Karpas-422 (cell line): ENCODE data around the gene PHKA2. TPM values are rescaled to one million over a fixed set of nuclear protein-coding genes. Genes with fewer than 3 reads are reported as not detected.

Experiments
- DNase-seq: peaks from one replicate; pipeline ENCODE4 v3.0.0-alpha.2; 2015
- H2AFZ ChIP-seq: fragments of 200-600 bp; sonication (generic); 2 replicates; pipeline ENCODE4 v1.6.1; 2014; ENCODE audit warnings: antibody characterized with exemption, low read length, mixed read lengths
- H3K27ac ChIP-seq: fragments of 200-600 bp; sonication (generic); 2 replicates; pipeline ENCODE4 v1.5.1; 2014; ENCODE audit warnings: mild to moderate bottlenecking, low read length, moderate library complexity
- H3K27me3 ChIP-seq: fragments of 200-600 bp; sonication (generic); 2 replicates; pipeline ENCODE4 v1.6.1; 2014; ENCODE audit warnings: low read length, mixed read lengths
- H3K36me3 ChIP-seq: fragments of 200-600 bp; sonication (generic); 2 replicates; pipeline ENCODE4 v1.6.1; 2014; ENCODE audit warnings: low read length, mixed read lengths; ENCODE audit not compliant: insufficient read depth
- H3K4me1 ChIP-seq: fragments of 200-600 bp; sonication (generic); 2 replicates; pipeline ENCODE4 v1.6.1; 2014; ENCODE audit warnings: mild to moderate bottlenecking, low read length, mixed read lengths
- H3K4me2 ChIP-seq: fragments of 200-600 bp; sonication (generic); 2 replicates; pipeline ENCODE4 v1.6.1; 2014; ENCODE audit warnings: low read length, low read depth, mild to moderate bottlenecking; ENCODE audit not compliant: poor library complexity, severe bottlenecking
- H3K4me3 ChIP-seq: fragments of 200-600 bp; sonication (generic); 2 replicates; pipeline ENCODE4 v1.5.1; 2014; ENCODE audit warnings: mild to moderate bottlenecking, antibody characterized with exemption, low read length, mixed read lengths
- H3K79me2 ChIP-seq: fragments of 200-600 bp; sonication (generic); 2 replicates; pipeline ENCODE4 v1.6.1; 2014; ENCODE audit warnings: mild to moderate bottlenecking, low read length, mixed read lengths
- H3K9ac ChIP-seq: fragments of 200-600 bp; sonication (generic); 2 replicates; pipeline ENCODE4 v1.6.0; 2014; ENCODE audit warnings: low read length
- H3K9me2 ChIP-seq: fragments of 200-600 bp; sonication (generic), shearing (Covaris generic); replicated peaks from 2 replicates; pipeline ENCODE4 v1.6.0; 2014; ENCODE audit warnings: mild to moderate bottlenecking, low read length, moderate library complexity; ENCODE audit not compliant: insufficient read depth
- H3K9me3 ChIP-seq: fragments of 300-700, 200-600 bp; sonication (generic); 2 replicates; pipeline ENCODE4 v1.6.1; 2014; ENCODE audit warnings: low read length, mixed read lengths
- H4K20me1 ChIP-seq: fragments of 200-600 bp; sonication (generic); 2 replicates; pipeline ENCODE4 v1.6.1; 2014; ENCODE audit warnings: mild to moderate bottlenecking, antibody characterized with exemption, low read length, low read depth; ENCODE audit not compliant: insufficient read depth
- total RNA-seq: library from RNA; depleted of rRNA; stranded (reverse); fragments of >200 nt; shearing (Covaris generic); gene quantifications from 2 replicates; pipeline ENCODE4 v1.2.3, GENCODE V29; 2014; ENCODE audit warnings: low replicate concordance

PHKA2 gene
- total RNA-seq, 1 experiment from 2014 or later = 50.7 TPM

DNA sequence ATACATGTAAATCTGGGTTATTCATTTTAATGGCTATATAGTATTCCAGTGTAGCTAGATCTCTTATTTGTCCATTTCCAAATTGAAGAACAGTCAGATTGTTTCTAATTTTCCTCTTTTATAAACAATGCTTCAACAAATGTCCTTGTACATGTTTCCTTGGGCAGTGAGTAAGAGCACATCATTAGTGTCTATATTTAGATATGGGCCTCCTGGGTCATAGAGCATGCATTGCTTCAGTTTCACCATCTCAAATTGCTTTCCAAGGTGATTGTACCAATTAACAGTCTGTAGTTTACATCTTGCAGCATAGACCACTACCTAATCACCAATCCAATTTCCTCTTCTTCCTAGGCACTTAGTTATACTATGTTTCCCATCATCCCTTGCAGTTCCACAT is 13.4 kb downstream of the PHKA2 start:
- Histone ChIP-seq H3K4me1 (peaks cover 41% of the 10 kb centered on the region), H3K27me3 (no peaks in the 10 kb centered on the region), H3K9ac (no peak overlapping the region), H3K4me3 (no peak overlapping the region), H3K9me3 (no peaks in the 10 kb centered on the region), H3K4me2 (no peak overlapping the region), H3K27ac (no peak overlapping the region), H2AFZ (no peak overlapping the region), H4K20me1 (no peaks in the 10 kb centered on the region), H3K36me3 (no peaks in the 10 kb centered on the region), H3K9me2 (no peaks in the 10 kb centered on the region), H3K79me2 (peaks cover 83% of the 10 kb centered on the region)
- no peak for DNase-seq

DNA sequence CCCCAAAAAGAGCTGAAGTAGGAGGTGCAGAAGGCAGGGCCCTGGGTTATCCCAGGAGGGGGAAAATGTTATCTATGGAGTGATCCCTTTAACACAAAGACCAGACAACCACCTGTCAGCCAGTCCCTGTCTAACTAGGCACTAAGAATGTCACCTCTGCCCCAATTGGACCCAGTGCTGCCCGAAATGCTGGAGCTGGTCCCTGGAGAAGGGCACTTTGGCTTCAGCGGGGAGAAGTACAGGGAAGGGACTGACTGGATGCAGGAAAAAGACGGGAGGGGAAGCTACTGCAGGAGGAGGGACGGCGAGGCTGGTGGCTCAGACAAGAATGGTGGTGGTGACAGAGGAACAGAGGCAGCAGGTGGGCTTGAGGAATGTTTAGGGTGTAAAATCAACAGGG is 17.3 kb downstream of the PHKA2 start:
- no peak for DNase-seq
- Histone ChIP-seq H3K36me3 (no peaks in the 10 kb centered on the region), H3K27ac (no peak overlapping the region), H3K9me2 (no peaks in the 10 kb centered on the region), H3K9me3 (no peaks in the 10 kb centered on the region), H3K4me2 (no peak overlapping the region), H3K4me3 (no peak overlapping the region), H3K27me3 (no peaks in the 10 kb centered on the region), H4K20me1 (no peaks in the 10 kb centered on the region), H3K79me2 (peaks cover 95% of the 10 kb centered on the region), H3K4me1 (peaks cover 36% of the 10 kb centered on the region), H3K9ac (no peak overlapping the region), H2AFZ (no peak overlapping the region)

GRCh38 chrX:18964901-18965300 is 19.0 kb downstream of the PHKA2 start:
- Histone ChIP-seq H3K79me2 (peaks cover 93% of the 10 kb centered on the region), H3K36me3 (no peaks in the 10 kb centered on the region), H3K9me3 (no peaks in the 10 kb centered on the region), H3K4me1 (peaks cover 34% of the 10 kb centered on the region), H3K4me2 (no peak overlapping the region), H3K9me2 (no peaks in the 10 kb centered on the region), H3K27ac (no peak overlapping the region), H3K4me3 (no peak overlapping the region), H2AFZ (no peak overlapping the region), H3K27me3 (no peaks in the 10 kb centered on the region), H3K9ac (no peak overlapping the region), H4K20me1 (no peaks in the 10 kb centered on the region)
- DNase-seq = no peak

GRCh38 chrX:18964026-18964425 is 19.9 kb downstream of the PHKA2 start:
- DNase-seq = no peak
- no peak overlapping the region for H2AFZ ChIP-seq
- no peaks in the 10 kb centered on the region for H3K36me3 ChIP-seq
- H3K4me2 ChIP-seq = no peak overlapping the region
- peaks cover 93% of the 10 kb centered on the region for H3K79me2 ChIP-seq
- H3K9me2 ChIP-seq = no peaks in the 10 kb centered on the region
- H3K9me3 ChIP-seq = no peaks in the 10 kb centered on the region
- no peak overlapping the region for H3K4me3 ChIP-seq
- H4K20me1 ChIP-seq = no peaks in the 10 kb centered on the region
- no peak overlapping the region for H3K27ac ChIP-seq
- no peak overlapping the region for H3K9ac ChIP-seq
- peaks cover 34% of the 10 kb centered on the region for H3K4me1 ChIP-seq
- no peaks in the 10 kb centered on the region for H3K27me3 ChIP-seq

- Histone ChIP-seq H3K79me2 (peaks cover 86% of the 10 kb centered on the region), H3K27ac (no peak overlapping the region), H3K4me3 (no peak overlapping the region), H4K20me1 (no peaks in the 10 kb centered on the region), H2AFZ (no peak overlapping the region), H3K9me2 (no peaks in the 10 kb centered on the region), H3K4me2 (no peak overlapping the region), H3K36me3 (no peaks in the 10 kb centered on the region), H3K4me1 (peaks cover 34% of the 10 kb centered on the region), H3K9me3 (no peaks in the 10 kb centered on the region), H3K27me3 (no peaks in the 10 kb centered on the region), H3K9ac (no peak overlapping the region)
- no peak for DNase-seq
Observed at GRCh38 chrX:18962329-18962728, 21.6 kb downstream of the PHKA2 start.

- Histone ChIP-seq H3K9ac (no peak overlapping the region), H3K4me1 (peaks cover 34% of the 10 kb centered on the region), H3K4me3 (no peak overlapping the region), H3K36me3 (no peaks in the 10 kb centered on the region), H4K20me1 (no peaks in the 10 kb centered on the region), H2AFZ (no peak overlapping the region), H3K79me2 (peaks cover 84% of the 10 kb centered on the region), H3K27ac (no peak overlapping the region), H3K9me3 (no peaks in the 10 kb centered on the region), H3K4me2 (no peak overlapping the region), H3K9me2 (no peaks in the 10 kb centered on the region), H3K27me3 (no peaks in the 10 kb centered on the region)
- no peak for DNase-seq
Observed at GRCh38 chrX:18961686-18962085, 22.2 kb downstream of the PHKA2 start.

DNA sequence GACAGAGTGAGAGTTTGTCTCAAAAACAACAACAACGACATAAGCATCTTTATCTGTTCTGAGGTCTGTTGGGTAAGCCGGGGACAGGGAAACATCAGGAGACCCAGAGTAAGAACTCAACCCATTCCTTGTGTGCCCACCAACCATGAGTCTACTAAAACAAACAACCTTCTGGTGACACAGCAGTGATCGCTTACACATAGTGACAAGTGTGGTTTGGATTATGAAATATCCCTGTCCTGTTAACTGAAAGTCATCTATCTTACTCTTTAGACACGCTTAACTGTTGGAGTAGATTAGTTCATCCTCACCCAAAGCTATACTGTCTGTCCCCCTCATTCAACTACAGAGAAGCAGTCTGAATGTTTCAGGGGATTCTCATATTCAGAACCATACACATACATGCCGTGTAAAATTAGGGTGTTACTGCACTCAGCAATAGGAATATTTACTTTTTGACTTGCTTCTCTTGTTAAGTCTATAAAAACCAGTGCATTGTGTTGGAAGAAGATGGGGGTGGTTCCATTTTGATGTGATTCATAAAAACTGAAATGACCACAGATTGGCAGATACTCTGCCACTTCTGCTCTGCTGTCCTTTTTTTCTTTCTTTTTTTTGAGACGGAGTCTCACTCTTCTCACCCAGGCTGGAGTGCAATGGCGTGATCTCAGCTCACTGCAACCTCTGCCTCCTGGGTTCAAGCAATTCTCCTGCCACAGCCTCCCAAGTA is 27.4 kb downstream of the PHKA2 start:
- no peaks in the 10 kb centered on the region for H3K9me3 ChIP-seq
- H3K27ac ChIP-seq = no peak overlapping the region
- H3K4me1 ChIP-seq = no peaks in the 10 kb centered on the region; the same call in 1 of the 2 replicates
- no peak overlapping the region for H3K9ac ChIP-seq
- no peak overlapping the region for H3K4me3 ChIP-seq
- no peaks in the 10 kb centered on the region for H3K27me3 ChIP-seq
- no peak for DNase-seq
- no peaks in the 10 kb centered on the region for H3K9me2 ChIP-seq
- H3K36me3 ChIP-seq = no peaks in the 10 kb centered on the region
- H4K20me1 ChIP-seq = 0 out of 2 replicates have a peak, but pooled peaks cover 4% of the 10 kb centered on the region
- peaks cover 53% of the 10 kb centered on the region for H3K79me2 ChIP-seq
- no peak overlapping the region for H2AFZ ChIP-seq
- no peak overlapping the region for H3K4me2 ChIP-seq

DNA sequence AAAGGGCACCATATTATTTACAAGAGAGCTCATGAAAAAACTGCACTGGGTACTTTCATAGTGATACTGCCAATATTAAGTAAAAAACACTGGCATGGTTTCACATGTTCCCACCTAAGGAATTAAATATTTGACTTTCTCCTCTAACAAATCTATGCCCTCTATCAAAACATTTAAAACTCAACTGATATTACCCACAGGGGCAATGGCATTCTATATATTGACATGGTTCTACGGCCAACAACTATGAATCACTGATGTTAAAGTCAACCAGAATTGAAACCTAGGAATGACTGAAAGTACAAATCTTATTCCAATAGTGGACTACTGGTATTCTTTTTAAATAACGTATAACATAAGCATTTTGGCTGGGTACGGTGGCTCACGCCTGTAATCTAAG is 28.2 kb downstream of the PHKA2 start:
- H2AFZ ChIP-seq = no peak overlapping the region
- 0 out of 2 replicates have a peak, but pooled peaks cover 4% of the 10 kb centered on the region for H4K20me1 ChIP-seq
- H3K36me3 ChIP-seq = no peaks in the 10 kb centered on the region
- DNase-seq = no peak
- no peaks in the 10 kb centered on the region; the same call in 1 of the 2 replicates for H3K4me1 ChIP-seq
- peaks cover 49% of the 10 kb centered on the region for H3K79me2 ChIP-seq
- H3K27ac ChIP-seq = no peak overlapping the region
- no peak overlapping the region for H3K4me2 ChIP-seq
- H3K9me2 ChIP-seq = no peaks in the 10 kb centered on the region
- H3K27me3 ChIP-seq = no peaks in the 10 kb centered on the region
- no peak overlapping the region for H3K4me3 ChIP-seq
- H3K9me3 ChIP-seq = no peaks in the 10 kb centered on the region
- H3K9ac ChIP-seq = no peak overlapping the region
